ENCODE measurements around the gene PNMA6E.

GRCh38 chrX:153388722-153389459 lies 12.3 kb downstream of the PNMA6E start:
- TF ChIP-seq SP1 (CRISPR knock-in tag; IDR thresholded peaks at IDR 0.05): no peak
- TF ChIP-seq EP300 (IDR thresholded peaks at IDR 0.05; ENCODE audit: low read length): no peak
- TF ChIP-seq ZNF717 (CRISPR knock-in tag; IDR thresholded peaks at IDR 0.05): no peak

All from K562 (cell line).